22Rv1 (cell line): Measurements from ENCODE around the gene PGM1.

ENCODE experiments used
- H3K27ac ChIP-seq: fragments of 450-650 bp; 2 replicates; pipeline ENCODE4 v1.5.1; 2017
- ZFX ChIP-seq: fragments of 450-650 bp; IDR thresholded peaks from 2 replicates; pipeline ENCODE4 v1.6.1; 2017; ENCODE audit warnings: antibody characterized with exemption, borderline replicate concordance
- TF ChIP-seq, protein P1 (sequence below): fragments of 450-650 bp; IDR thresholded peaks from 2 replicates; pipeline ENCODE4 v1.5.1; 2017; ENCODE audit warnings: mild to moderate bottlenecking

PGM1 gene

DNA sequence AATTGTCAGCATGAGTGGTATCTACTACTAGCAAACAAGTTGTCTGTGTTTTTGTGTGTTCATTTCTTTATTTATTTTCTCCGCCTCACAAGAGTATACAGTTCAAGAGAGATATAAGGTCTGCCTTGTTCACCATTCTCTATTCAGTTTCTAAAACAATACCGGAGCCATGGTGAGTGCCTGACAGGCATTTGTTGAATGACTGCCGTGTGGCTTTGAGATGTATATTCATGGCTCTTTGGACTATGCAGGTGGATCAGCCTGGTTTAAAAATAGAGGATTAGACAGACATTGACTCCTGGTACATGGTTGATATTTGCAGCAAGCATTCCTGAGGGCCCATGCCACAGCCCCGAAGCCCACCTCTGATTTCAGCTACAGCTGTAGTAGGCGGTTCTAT, 89.7 kb downstream of the PGM1 start:
- no peak overlapping the region for H3K27ac ChIP-seq
- TF ChIP-seq ZFX, result no peak
- TF ChIP-seq, protein P1, sequence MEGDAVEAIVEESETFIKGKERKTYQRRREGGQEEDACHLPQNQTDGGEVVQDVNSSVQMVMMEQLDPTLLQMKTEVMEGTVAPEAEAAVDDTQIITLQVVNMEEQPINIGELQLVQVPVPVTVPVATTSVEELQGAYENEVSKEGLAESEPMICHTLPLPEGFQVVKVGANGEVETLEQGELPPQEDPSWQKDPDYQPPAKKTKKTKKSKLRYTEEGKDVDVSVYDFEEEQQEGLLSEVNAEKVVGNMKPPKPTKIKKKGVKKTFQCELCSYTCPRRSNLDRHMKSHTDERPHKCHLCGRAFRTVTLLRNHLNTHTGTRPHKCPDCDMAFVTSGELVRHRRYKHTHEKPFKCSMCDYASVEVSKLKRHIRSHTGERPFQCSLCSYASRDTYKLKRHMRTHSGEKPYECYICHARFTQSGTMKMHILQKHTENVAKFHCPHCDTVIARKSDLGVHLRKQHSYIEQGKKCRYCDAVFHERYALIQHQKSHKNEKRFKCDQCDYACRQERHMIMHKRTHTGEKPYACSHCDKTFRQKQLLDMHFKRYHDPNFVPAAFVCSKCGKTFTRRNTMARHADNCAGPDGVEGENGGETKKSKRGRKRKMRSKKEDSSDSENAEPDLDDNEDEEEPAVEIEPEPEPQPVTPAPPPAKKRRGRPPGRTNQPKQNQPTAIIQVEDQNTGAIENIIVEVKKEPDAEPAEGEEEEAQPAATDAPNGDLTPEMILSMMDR, result no peak

- no peak for TF ChIP-seq ZFX
- TF ChIP-seq, protein P1, result no peak
- no peak overlapping the region for H3K27ac ChIP-seq
Observed at GRCh38 chr1:63683759-63684158, 90.5 kb downstream of the PGM1 start.

DNA sequence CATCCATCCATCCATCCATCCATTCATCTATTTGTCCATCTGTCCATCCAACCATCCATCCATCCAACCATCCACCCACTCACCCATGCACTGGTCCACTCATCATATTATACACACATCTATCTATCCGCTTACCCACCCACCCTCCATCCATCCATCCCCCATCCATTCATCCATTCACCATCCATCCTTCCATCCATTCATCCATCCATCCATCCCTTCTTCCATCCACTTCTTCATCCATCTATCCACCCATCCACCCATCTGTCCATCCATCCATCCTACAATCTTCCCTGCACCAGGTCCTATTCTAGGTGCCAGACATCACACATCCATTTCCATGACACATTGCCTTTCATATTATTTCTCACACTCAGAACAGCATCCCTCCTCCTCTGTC, 93.5 kb downstream of the PGM1 start:
- no peak overlapping the region for H3K27ac ChIP-seq
- TF ChIP-seq, protein P1, result no peak
- TF ChIP-seq ZFX, result no peak

GRCh38 chr1:63688302-63688890, 95.2 kb downstream of the PGM1 start:
- H3K27ac ChIP-seq, result no peak overlapping the region
- no peak for TF ChIP-seq ZFX
- TF ChIP-seq, protein P1, result no peak

- no peak overlapping the region for H3K27ac ChIP-seq
- TF ChIP-seq, protein P1, result no peak
- no peak for TF ChIP-seq ZFX
Observed at GRCh38 chr1:63690966-63691700, 97.9 kb downstream of the PGM1 start.

DNA sequence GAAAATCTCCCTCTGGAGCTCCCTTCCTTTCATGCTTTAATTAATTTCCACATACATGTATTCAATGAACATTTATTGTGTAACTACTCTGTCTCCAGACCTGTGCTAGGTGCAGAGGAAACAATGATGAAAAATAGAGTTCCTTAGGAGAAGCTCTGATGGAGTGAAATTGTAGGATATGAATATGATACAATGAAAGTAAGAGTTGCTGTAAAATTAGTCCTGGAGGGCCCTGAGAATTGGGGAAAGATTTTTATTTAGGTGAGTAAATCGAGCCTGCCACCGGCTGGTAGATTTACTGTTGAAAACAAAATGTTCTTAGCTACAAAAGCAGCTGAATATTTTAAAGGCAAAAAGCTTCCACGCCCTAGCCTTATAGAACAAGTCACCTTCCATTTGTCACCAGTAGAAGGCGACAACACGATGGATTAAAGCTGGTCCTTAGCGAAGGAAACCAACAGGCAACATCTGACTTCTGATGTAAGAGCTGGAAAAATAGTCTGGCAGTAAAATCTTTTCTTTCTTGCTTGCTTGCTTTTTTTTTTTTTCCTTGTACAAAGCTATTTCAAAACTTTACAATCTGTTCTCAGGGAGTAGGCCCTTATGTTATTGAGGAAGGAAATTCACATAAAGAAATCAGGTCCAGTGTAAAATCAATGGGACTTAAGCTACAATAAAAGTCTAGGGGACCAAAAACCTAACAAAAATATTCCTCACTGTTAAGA, 98.7 kb downstream of the PGM1 start:
- no peak for TF ChIP-seq ZFX
- TF ChIP-seq, protein P1, result peak; percentile 86
- no peak overlapping the region for H3K27ac ChIP-seq
